Left ventricle myocardium inferior (tissue), 1 donor: ENCODE data around the gene KPTN. TPM values are rescaled to one million over a fixed set of nuclear protein-coding genes. Genes with fewer than 3 reads are reported as not detected.

ENCODE experiments used
- DNase-seq: peaks from one replicate; pipeline ENCODE4 v3.0.0-alpha.2; 2020
- H3K27ac ChIP-seq: fragments of 200-600 bp; replicated peaks from 2 replicates; pipeline ENCODE4 v1.8.0; 2021
- H3K27me3 ChIP-seq: fragments of 200-600 bp; 2 replicates; pipeline ENCODE4 v1.8.0; 2021; ENCODE audit warnings: low read depth
- H3K36me3 ChIP-seq: fragments of 200-600 bp; 2 replicates; pipeline ENCODE4 v1.8.0; 2021
- H3K4me1 ChIP-seq: fragments of 200-600 bp; 2 replicates; pipeline ENCODE4 v1.8.0; 2021
- H3K4me3 ChIP-seq: fragments of 200-600 bp; 2 replicates; pipeline ENCODE4 v1.8.0; 2021; ENCODE audit warnings: mild to moderate bottlenecking, moderate library complexity
- H3K9me3 ChIP-seq: fragments of 200-600 bp; replicated peaks from 2 replicates; pipeline ENCODE4 v1.8.0; 2021
- CTCF ChIP-seq: fragments of 200-600 bp; IDR thresholded peaks from 2 replicates; pipeline ENCODE4 v1.8.0; 2021; ENCODE audit warnings: antibody characterized with exemption, mild to moderate bottlenecking, borderline replicate concordance
- intact Hi-C: fragments of 100-400 bp; cut with micrococcal nuclease; formaldehyde crosslinking; loops from one replicate; pipeline ENCODE4 v1.11.0; 2022
- total RNA-seq: library from RNA; stranded (reverse); fragmentation: NEBNext Ultra II Directional; extraction: Animal tissue kit (Norgen Biotek cat#: 25700); gene quantifications from one replicate; pipeline ENCODE4 v1.2.1, GENCODE V29; 2021
- donor health status: DM: no; HTN: yes; CAD: no; lungs with severe emphysema.

Gene KPTN
- total RNA-seq, 1 donor from 2014 or later, result 10.9 TPM

- TF ChIP-seq CTCF, result no peak
- no peaks in the 10 kb centered on the region for H3K9me3 ChIP-seq
- H3K27me3 ChIP-seq, result peaks cover 97% of the 10 kb centered on the region
- H3K4me3 ChIP-seq, result no peak overlapping the region
- H3K27ac ChIP-seq, result no peak overlapping the region
- peaks cover 34% of the 10 kb centered on the region for H3K4me1 ChIP-seq
- no peak for DNase-seq
- H3K36me3 ChIP-seq, result no peaks in the 10 kb centered on the region
- intact Hi-C loops, result no loop called here
Measured at GRCh38 chr19:47432091-47432490, 51.9 kb downstream of the KPTN start.

DNA sequence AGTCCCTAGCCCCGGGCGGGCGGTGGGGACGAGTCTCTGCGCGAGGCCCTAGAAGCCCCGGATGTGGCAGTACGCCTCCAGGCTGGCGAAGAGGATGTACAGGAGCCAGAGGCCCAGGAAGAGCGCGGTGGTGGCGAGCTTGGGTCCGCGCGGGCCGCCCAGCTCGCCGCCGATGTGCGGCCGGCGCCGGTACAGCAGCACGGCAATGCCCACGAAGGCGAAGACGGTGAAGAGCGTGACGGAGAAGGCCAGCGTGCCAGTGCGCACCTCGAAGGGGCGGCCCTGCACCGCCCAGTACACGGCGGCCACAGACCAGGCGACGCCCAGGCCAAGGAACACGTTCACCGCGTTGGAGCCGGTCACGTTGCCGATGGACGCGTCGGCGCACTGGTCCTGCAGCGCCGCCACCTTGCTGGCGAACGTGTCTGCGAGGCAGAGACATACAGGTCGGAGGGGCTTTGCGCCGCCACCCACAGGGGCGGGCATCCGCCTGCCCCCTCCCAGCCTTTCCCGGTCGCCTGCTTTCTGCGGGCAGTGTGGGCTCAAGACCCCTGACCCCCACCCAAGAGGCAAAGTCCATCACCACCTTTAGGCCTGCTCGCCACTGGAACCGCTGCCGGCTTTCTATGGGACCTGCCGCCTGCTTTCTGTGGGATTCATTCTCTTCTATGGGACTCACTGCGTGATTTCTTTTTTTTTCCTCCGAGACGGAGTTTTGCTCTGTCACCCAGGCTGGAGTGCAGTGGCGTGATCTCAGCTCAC is 53.8 kb downstream of the KPTN start:
- peaks cover 28% of the 10 kb centered on the region for H3K4me1 ChIP-seq
- peak overlapping the region; percentile 48 for H3K4me3 ChIP-seq
- peak; percentile 30 for TF ChIP-seq CTCF
- DNase-seq, result no peak
- H3K9me3 ChIP-seq, result no peaks in the 10 kb centered on the region
- no peak overlapping the region for H3K27ac ChIP-seq
- peaks cover 99% of the 10 kb centered on the region for H3K27me3 ChIP-seq
- no peaks in the 10 kb centered on the region for H3K36me3 ChIP-seq
- intact Hi-C loops, result no loop called here

DNA sequence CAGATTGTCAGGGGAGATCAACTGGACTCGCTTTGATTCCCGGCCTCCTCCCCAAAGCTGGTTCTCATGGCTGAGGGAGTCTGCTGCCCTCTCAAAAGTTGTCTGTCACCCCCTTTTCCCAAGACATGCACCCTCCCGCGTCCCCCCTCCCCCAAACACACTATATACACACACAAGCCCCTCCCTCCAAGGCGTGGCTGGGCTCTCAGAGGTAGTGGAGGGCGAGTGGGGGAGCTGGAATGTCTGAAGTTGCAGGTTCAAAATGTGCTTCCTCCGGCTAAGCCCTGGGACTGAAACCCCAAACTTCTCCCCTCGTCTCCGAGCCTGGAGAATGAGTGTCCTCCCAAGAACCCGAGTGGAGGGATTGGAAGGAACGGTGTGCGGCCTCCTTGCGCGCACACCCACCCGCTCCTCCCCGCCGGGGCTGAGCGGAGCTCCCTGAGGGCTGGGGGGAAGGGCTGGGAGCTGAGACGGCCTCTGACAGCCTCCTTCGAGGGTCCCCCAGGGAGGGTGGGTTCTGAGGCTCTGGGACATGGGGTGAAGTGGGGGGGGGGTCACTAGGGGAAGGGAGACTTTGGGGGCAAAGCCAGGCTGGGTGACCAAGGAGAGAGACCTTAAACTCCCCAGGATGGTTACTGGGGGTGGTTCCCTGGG is 54.8 kb downstream of the KPTN start:
- Histone ChIP-seq H3K27ac (no peak overlapping the region), H3K9me3 (no peaks in the 10 kb centered on the region), H3K27me3 (peaks cover 99% of the 10 kb centered on the region), H3K4me1 (peaks cover 28% of the 10 kb centered on the region), H3K36me3 (no peaks in the 10 kb centered on the region), H3K4me3 (no peak overlapping the region)
- DNase-seq, result no peak
- no peak for TF ChIP-seq CTCF
- intact Hi-C loops, result loop anchor here (10.0 kb wide), 1 partner anchor 134 kb away; no protein-coding TSS in a partner anchor

DNA sequence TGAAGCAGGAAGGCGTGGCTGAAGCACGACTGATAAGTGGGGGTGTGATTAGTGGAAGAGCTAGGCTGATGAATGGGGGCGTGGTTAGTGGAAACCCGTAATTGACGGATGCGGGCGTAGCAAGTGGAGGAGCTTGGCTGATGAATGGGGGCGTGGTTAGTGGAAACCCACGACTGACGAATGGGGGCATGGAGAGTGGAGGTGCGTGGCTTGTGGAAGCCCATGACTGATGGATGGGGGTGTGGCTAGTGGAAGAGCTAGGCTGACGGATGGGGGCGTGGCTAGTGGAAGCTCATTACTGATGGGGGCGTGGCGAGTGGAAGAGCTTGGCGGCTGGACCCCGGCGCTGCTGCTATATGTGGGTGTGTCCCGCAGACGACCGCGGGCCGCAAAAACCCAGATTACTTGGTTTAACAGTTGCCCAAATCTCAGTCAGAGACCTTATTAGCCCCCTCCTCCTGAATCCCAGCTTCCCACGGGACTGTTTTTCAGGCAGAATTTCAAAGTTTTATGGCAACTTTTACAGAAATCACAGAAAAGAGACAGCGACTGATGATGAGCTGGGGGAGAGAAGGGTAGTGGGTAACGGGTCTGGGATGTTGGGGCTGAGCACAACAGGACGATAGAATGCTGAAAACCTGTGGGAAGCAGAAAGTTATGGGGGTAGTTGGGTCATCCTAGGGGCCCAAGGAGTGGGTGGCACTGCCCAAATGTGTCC is 55.7 kb downstream of the KPTN start:
- intact Hi-C loops, result loop anchor here (10.0 kb wide), 1 partner anchor 134 kb away; no protein-coding TSS in a partner anchor
- Histone ChIP-seq H3K36me3 (no peaks in the 10 kb centered on the region), H3K4me1 (peaks cover 28% of the 10 kb centered on the region), H3K27ac (no peak overlapping the region), H3K9me3 (no peaks in the 10 kb centered on the region), H3K27me3 (peaks cover 99% of the 10 kb centered on the region), H3K4me3 (peak overlapping the region; percentile 8)
- DNase-seq, result peak; percentile 85
- no peak for TF ChIP-seq CTCF

DNA sequence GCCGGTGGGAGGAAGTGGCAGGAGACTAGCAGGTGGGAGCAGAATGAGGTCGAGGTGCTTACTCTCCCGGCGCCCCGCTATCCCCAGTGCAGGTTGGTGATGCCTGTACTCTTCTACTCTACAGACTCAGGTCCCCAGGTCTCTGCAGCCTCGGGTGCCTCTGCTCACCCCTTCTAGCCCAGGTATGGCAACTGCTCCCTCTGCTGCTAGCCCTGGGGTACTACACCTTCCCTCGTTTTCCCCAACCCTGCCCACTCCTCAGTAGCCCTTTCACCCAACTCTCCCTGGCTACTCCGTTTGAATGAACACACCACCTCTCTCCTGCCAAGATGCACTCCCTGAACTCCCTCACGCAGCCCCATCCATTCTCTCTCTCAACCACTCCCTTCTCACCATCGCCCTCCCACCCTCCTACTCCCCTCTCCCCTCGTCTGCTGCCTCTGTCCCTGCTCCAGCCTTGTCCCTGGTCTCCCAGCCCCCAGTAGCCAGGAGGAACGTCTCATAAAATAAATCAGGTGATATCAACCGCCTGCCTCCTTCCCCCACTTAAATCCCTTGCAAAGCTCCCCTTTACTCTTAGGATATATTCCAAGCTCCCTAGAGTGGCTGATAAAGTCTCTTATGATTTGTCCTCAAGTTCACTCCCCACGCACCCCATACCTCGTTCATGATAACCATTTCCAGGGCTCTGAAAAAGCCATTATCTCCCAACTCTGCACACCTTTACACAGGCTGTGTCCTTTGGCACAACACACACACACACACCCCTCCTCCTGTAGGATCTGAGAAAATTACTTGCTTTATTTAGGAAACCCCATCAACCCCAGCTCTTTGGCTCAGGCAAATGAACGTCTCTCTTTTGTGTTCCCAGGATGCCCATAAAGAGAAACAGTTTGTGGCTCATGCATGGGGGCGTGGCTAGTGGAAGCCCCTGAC is 56.5 kb downstream of the KPTN start:
- Histone ChIP-seq H3K9me3 (no peaks in the 10 kb centered on the region), H3K4me3 (peak overlapping the region; percentile 8), H3K4me1 (peaks cover 28% of the 10 kb centered on the region), H3K27ac (no peak overlapping the region), H3K36me3 (no peaks in the 10 kb centered on the region), H3K27me3 (peaks cover 99% of the 10 kb centered on the region)
- peak; percentile 40 for DNase-seq
- intact Hi-C loops, result loop anchor here (10.0 kb wide), 1 partner anchor 133 kb away; no protein-coding TSS in a partner anchor
- TF ChIP-seq CTCF, result peak; percentile 85
